GM19328 (cell line): ENCODE measurements around the gene PTPRCAP.
"Not testable (repeated sequence)": the region's sequence is repeated elsewhere in the genome, so short reads cannot be mapped to it uniquely, and the experiment has no call there.

Experiments
- ATAC-seq: cut with Tn5 transposase; IDR thresholded peaks from one replicate; pipeline ENCODE4 v1.9.1; 2021; ENCODE audit warnings: mild to moderate bottlenecking, moderate library complexity; ENCODE audit not compliant: unreplicated experiment

The PTPRCAP gene

GRCh38 chr11:67410984-67411784 is 26.3 kb downstream of the PTPRCAP start:
- ATAC-seq: no peak

GRCh38 chr11:67410369-67410831 is 27.1 kb downstream of the PTPRCAP start:
- no peak for ATAC-seq

- ATAC-seq: no peak
These were observed 27.6 kb downstream of the PTPRCAP start for GRCh38 chr11:67409781-67410368.

GRCh38 chr11:67409261-67409666 is 28.2 kb downstream of the PTPRCAP start:
- ATAC-seq: no peak

- no peak for ATAC-seq
These were observed 28.9 kb downstream of the PTPRCAP start for GRCh38 chr11:67408437-67409200.

- no peak for ATAC-seq
These were observed 29.8 kb downstream of the PTPRCAP start for GRCh38 chr11:67407688-67408163.

- ATAC-seq: no peak
These were observed 30.4 kb downstream of the PTPRCAP start for GRCh38 chr11:67406969-67407687.

- no peak for ATAC-seq
These were observed 31.0 kb downstream of the PTPRCAP start for GRCh38 chr11:67406420-67406968.

GRCh38 chr11:67405688-67406339 is 31.7 kb downstream of the PTPRCAP start:
- ATAC-seq: no peak

GRCh38 chr11:67405196-67405567 is 32.3 kb downstream of the PTPRCAP start:
- no peak for ATAC-seq

- ATAC-seq: no peak
These were observed 32.8 kb downstream of the PTPRCAP start for GRCh38 chr11:67404515-67405195.

- ATAC-seq: not testable (repeated sequence)
These were observed 34.4 kb downstream of the PTPRCAP start for GRCh38 chr11:67403085-67403484.

- ATAC-seq: not testable (repeated sequence)
These were observed 35.2 kb downstream of the PTPRCAP start for GRCh38 chr11:67402192-67402839.

- ATAC-seq: peak; percentile 51
These were observed 35.8 kb downstream of the PTPRCAP start, which contains the start of gene PPP1CA for GRCh38 chr11:67401495-67402191. PPP1CA (minus strand) TSS chr11:67401858; CDS start chr11:67401782, 76 bp downstream.

GRCh38 chr11:67400942-67401494 is 36.5 kb downstream of the PTPRCAP start:
- ATAC-seq: peak; percentile 7

GRCh38 chr11:67400251-67400941 is 37.1 kb downstream of the PTPRCAP start:
- no peak for ATAC-seq
